GDM1 (cell line): ENCODE measurements around the gene SLC6A16.
A peak's percentile ranks its signal among the peaks of the same experiment; 100 is the strongest.
"Not testable (repeated sequence)": the region's sequence is repeated elsewhere in the genome, so short reads cannot be mapped to it uniquely, and the experiment has no call there.

Experiments used
- DNase-seq: peaks from one replicate; lab custom pipeline; 2025; lab: John Stamatoyannopoulos, UW

Gene SLC6A16

GRCh38 chr19:49331187-49331586 lies 6.2 kb upstream of the SLC6A16 start:
- not testable (repeated sequence) for DNase-seq

GRCh38 chr19:49328741-49329140 lies 3.8 kb upstream of the SLC6A16 start:
- DNase-seq: no peak

- DNase-seq: peak; percentile 25
Measured at GRCh38 chr19:49327878-49328544, 3.0 kb upstream of the SLC6A16 start.

GRCh38 chr19:49326165-49326704 lies 1.2 kb upstream of the SLC6A16 start:
- no peak for DNase-seq

GRCh38 chr19:49325756-49326155 lies 765 bp upstream of the SLC6A16 start:
- not testable (repeated sequence) for DNase-seq

GRCh38 chr19:49318296-49318695 lies 6.7 kb downstream of the SLC6A16 start:
- no peak for DNase-seq

- no peak for DNase-seq
Measured at GRCh38 chr19:49316284-49316683, 8.7 kb downstream of the SLC6A16 start.

GRCh38 chr19:49315111-49315510 lies 9.9 kb downstream of the SLC6A16 start:
- no peak for DNase-seq

- DNase-seq: no peak
Measured at GRCh38 chr19:49309087-49309486, 15.9 kb downstream of the SLC6A16 start.

GRCh38 chr19:49306734-49307133 lies 18.3 kb downstream of the SLC6A16 start:
- not testable (repeated sequence) for DNase-seq

GRCh38 chr19:49301866-49302252 lies 23.1 kb downstream of the SLC6A16 start:
- no peak for DNase-seq

GRCh38 chr19:49301165-49301865 lies 23.7 kb downstream of the SLC6A16 start:
- DNase-seq: peak; percentile 72

GRCh38 chr19:49298653-49299052 lies 26.3 kb downstream of the SLC6A16 start:
- DNase-seq: not testable (repeated sequence)

- DNase-seq: no peak
Measured at GRCh38 chr19:49297403-49297802, 27.6 kb downstream of the SLC6A16 start.

- no peak for DNase-seq
Measured at GRCh38 chr19:49295208-49295880, 29.6 kb downstream of the SLC6A16 start.

- DNase-seq: no peak
Measured at GRCh38 chr19:49294401-49294800, 30.6 kb downstream of the SLC6A16 start.

GRCh38 chr19:49290517-49290916 lies 34.5 kb downstream of the SLC6A16 start:
- no peak for DNase-seq

- DNase-seq: not testable (repeated sequence)
Measured at GRCh38 chr19:49289286-49289685, 35.7 kb downstream of the SLC6A16 start.

- not testable (repeated sequence) for DNase-seq
Measured at GRCh38 chr19:49288205-49288604, 36.8 kb downstream of the SLC6A16 start.

- no peak for DNase-seq
Measured at GRCh38 chr19:49287141-49287770, 37.7 kb downstream of the SLC6A16 start.

GRCh38 chr19:49282184-49282583 lies 42.8 kb downstream of the SLC6A16 start:
- DNase-seq: no peak

- no peak for DNase-seq
Measured at GRCh38 chr19:49272204-49272603, 52.8 kb downstream of the SLC6A16 start.
